ENCODE measurements around the gene B4GALT1.

Gene B4GALT1

GRCh38 chr9:33117796-33118195 is 49.3 kb downstream of the B4GALT1 start:
- no peak for FAIRE-seq

- FAIRE-seq, result no peak
These were observed 49.8 kb downstream of the B4GALT1 start for GRCh38 chr9:33117306-33117705.

GRCh38 chr9:33116860-33117259 is 50.3 kb downstream of the B4GALT1 start:
- no peak for FAIRE-seq

- FAIRE-seq, result no peak
These were observed 52.4 kb downstream of the B4GALT1 start for GRCh38 chr9:33114746-33115145.

- no peak for FAIRE-seq
These were observed 53.2 kb downstream of the B4GALT1 start for GRCh38 chr9:33113799-33114547.

- no peak for FAIRE-seq
These were observed 55.0 kb downstream of the B4GALT1 start for GRCh38 chr9:33112094-33112493.

- FAIRE-seq, result no peak
These were observed 55.5 kb downstream of the B4GALT1 start for GRCh38 chr9:33111631-33112030.

GRCh38 chr9:33110686-33111085 is 56.5 kb downstream of the B4GALT1 start:
- FAIRE-seq, result no peak

GRCh38 chr9:33109850-33110595 is 57.1 kb downstream of the B4GALT1 start:
- no peak for FAIRE-seq

GRCh38 chr9:33109097-33109496 is 58.0 kb downstream of the B4GALT1 start:
- FAIRE-seq, result no peak

- no peak for FAIRE-seq
These were observed 58.7 kb downstream of the B4GALT1 start for GRCh38 chr9:33108472-33108871.

GRCh38 chr9:33107762-33108161 is 59.4 kb downstream of the B4GALT1 start:
- FAIRE-seq, result no peak

- FAIRE-seq, result no peak
These were observed 60.1 kb downstream of the B4GALT1 start for GRCh38 chr9:33106827-33107621.

GRCh38 chr9:33106372-33106771 is 60.8 kb downstream of the B4GALT1 start:
- no peak for FAIRE-seq

- no peak for FAIRE-seq
These were observed 61.2 kb downstream of the B4GALT1 start for GRCh38 chr9:33105959-33106358.

GRCh38 chr9:33105504-33105903 is 61.6 kb downstream of the B4GALT1 start:
- FAIRE-seq, result no peak

- no peak for FAIRE-seq
These were observed 62.7 kb downstream of the B4GALT1 start for GRCh38 chr9:33104401-33104800.

- FAIRE-seq, result no peak
These were observed 63.4 kb downstream of the B4GALT1 start for GRCh38 chr9:33103501-33104281.

GRCh38 chr9:33102551-33103210 is 64.5 kb downstream of the B4GALT1 start:
- FAIRE-seq, result no peak

- FAIRE-seq, result no peak
These were observed 65.8 kb downstream of the B4GALT1 start for GRCh38 chr9:33101104-33101951.

- FAIRE-seq, result no peak
These were observed 67.4 kb downstream of the B4GALT1 start for GRCh38 chr9:33099754-33100153.

Data from endometrium (tissue), 2 donors.